PC-3 (cell line): ENCODE measurements around the gene ARHGAP8. TPM values are rescaled to one million over a fixed set of nuclear protein-coding genes. Genes with fewer than 3 reads are reported as not detected.

ENCODE experiments used
- ATAC-seq: fragments of 200-7000 bp; cut with Tn5 transposase; 2 replicates; pipeline ENCODE4 v1.9.1; 2020; ENCODE audit warnings: mild to moderate bottlenecking, moderate library complexity
- BruUV-seq: library from RNA; stranded (reverse); fragments of 400-500 nt; replicated peaks from 2 replicates; lab custom pipeline; 2021; lab: Mats Ljungman, UMichigan
- CTCF ChIA-PET: fragments of 300-600 bp; sonication (Branson Sonifier 250); formaldehyde crosslinking; loops from one replicate; lab custom pipeline; 2022; ENCODE audit warnings: antibody characterized with exemption; lab: Charles Lee
- POLR2A ChIA-PET: fragments of 300-600 bp; sonication (Branson Sonifier 250); formaldehyde crosslinking; loops from one replicate; lab custom pipeline; 2022; ENCODE audit warnings: antibody characterized with exemption; ENCODE audit not compliant: unreplicated experiment; lab: Charles Lee
- DNase-seq: peaks from one replicate; pipeline ENCODE4 v3.0.0-alpha.2; 2015
- H2AFZ ChIP-seq: fragments of 300-600 bp; sonication (generic); 2 replicates; pipeline ENCODE4 v1.6.0; 2016; ENCODE audit warnings: antibody characterized with exemption, low read length
- H3F3A ChIP-seq: fragments of 300-600 bp; sonication (generic); one replicate; pipeline ENCODE4 v1.6.0; 2017; ENCODE audit warnings: antibody characterized with exemption, low read length, control low read depth, mild to moderate bottlenecking; ENCODE audit not compliant: unreplicated experiment
- H3K27ac ChIP-seq: fragments of 300-600 bp; sonication (generic); 2 replicates; pipeline ENCODE4 v1.5.1; 2016; ENCODE audit warnings: mild to moderate bottlenecking, low read length
- H3K27me3 ChIP-seq: fragments of 300-600 bp; sonication (generic); 2 replicates; pipeline ENCODE4 v1.6.1; 2016; ENCODE audit warnings: low read length, mixed read lengths
- H3K36me3 ChIP-seq: fragments of 300-600 bp; sonication (generic); 2 replicates; pipeline ENCODE4 v1.6.1; 2016; ENCODE audit warnings: low read depth, mixed run types, low read length, mixed read lengths
- H3K4me1 ChIP-seq: fragments of 300-600 bp; sonication (generic); 2 replicates; pipeline ENCODE4 v1.5.1; 2016; ENCODE audit warnings: low read length; ENCODE audit not compliant: insufficient read depth
- H3K4me2 ChIP-seq: fragments of 300-600 bp; sonication (generic); 2 replicates; pipeline ENCODE4 v1.6.0; 2016; ENCODE audit warnings: low read length
- H3K4me3 ChIP-seq: fragments of 300-600 bp; sonication (generic); 2 replicates; pipeline ENCODE4 v1.5.1; 2016; ENCODE audit warnings: mild to moderate bottlenecking, low read length, mixed read lengths
- H3K79me2 ChIP-seq: fragments of 300-600 bp; sonication (generic); 2 replicates; pipeline ENCODE4 v1.6.1; 2017; ENCODE audit warnings: low read length, mixed read lengths
- H3K9ac ChIP-seq: fragments of 300-600 bp; sonication (generic); 2 replicates; pipeline ENCODE4 v1.6.0; 2016; ENCODE audit warnings: mild to moderate bottlenecking, low read length
- H3K9me2 ChIP-seq: fragments of 300-600 bp; sonication (generic); replicated peaks from 2 replicates; pipeline ENCODE4 v1.6.1; 2016; ENCODE audit warnings: mixed run types, low read length, mixed read lengths
- H3K9me3 ChIP-seq: fragments of 300-600 bp; sonication (generic); 2 replicates; pipeline ENCODE4 v1.6.1; 2016; ENCODE audit warnings: low read length, mixed read lengths
- H4K20me1 ChIP-seq: fragments of 300-600 bp; sonication (generic); 2 replicates; pipeline ENCODE4 v1.6.1; 2016; ENCODE audit warnings: low read length, mixed read lengths
- CTCF ChIP-seq: fragments of 300-600 bp; sonication (generic); conservative IDR thresholded peaks from 2 replicates; pipeline ENCODE4 v1.5.1; 2017; ENCODE audit warnings: antibody characterized with exemption, low read depth, mild to moderate bottlenecking, low read length
- EZH2 ChIP-seq: fragments of 300-600 bp; sonication (generic); IDR thresholded peaks from one replicate; pipeline ENCODE4 v1.6.1; 2017; ENCODE audit warnings: antibody characterized with exemption, mild to moderate bottlenecking, low read length; ENCODE audit not compliant: unreplicated experiment
- EZH2phosphoT487 ChIP-seq: fragments of 300-600 bp; sonication (generic); IDR thresholded peaks from 2 replicates; pipeline ENCODE4 v1.6.1; 2018; ENCODE audit warnings: mild to moderate bottlenecking, antibody characterized with exemption, low read length, borderline replicate concordance
- intact Hi-C: fragments of 100-400 bp; cut with micrococcal nuclease; formaldehyde crosslinking; loops from 2 replicates; pipeline ENCODE4 v1.9.0; 2023
- total RNA-seq: library from RNA; depleted of rRNA; stranded (reverse); fragments of >200 nt; gene quantifications from 2 replicates; pipeline ENCODE4 v1.2.3, GENCODE V29; 2014

The ARHGAP8 gene
- total RNA-seq, 1 experiment from 2014 or later: 30.9 TPM

DNA sequence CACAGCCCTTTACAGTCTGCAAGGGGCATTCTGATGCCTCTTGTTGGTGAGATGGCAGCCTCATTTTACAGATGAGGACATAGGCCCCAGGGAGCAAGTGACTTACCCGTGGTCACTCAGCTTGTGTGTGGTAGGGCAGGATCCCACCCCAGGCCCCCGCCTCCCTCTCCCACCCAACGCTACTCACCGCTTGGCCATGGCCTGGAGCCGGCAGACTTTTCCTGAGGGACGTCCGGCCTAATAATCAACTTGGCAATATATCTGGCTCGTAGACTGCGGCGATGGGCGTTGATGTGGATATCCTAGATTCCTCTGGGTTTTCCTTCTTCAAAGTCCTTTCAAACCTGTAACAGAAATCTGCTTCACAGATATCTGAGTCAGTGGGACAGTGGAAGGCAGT is 57.1 kb downstream of the ARHGAP8 start:
- intact Hi-C loops: no loop called here
- Histone ChIP-seq H3K4me2 (no peak overlapping the region), H3K9ac (no peak overlapping the region), H3K4me1 (no peaks in the 10 kb centered on the region), H3K27me3 (no peaks in the 10 kb centered on the region), H3K9me3 (no peaks in the 10 kb centered on the region), H3K36me3 (no peaks in the 10 kb centered on the region), H3K9me2 (no peaks in the 10 kb centered on the region), H4K20me1 (no peaks in the 10 kb centered on the region), H3K27ac (no peak overlapping the region), H3K79me2 (no peaks in the 10 kb centered on the region), H3K4me3 (no peak overlapping the region), H3F3A (no peaks in the 10 kb centered on the region), H2AFZ (no peak overlapping the region)
- ChIA-PET CTCF (no interaction called here), POLR2A (no interaction called here)
- DNase-seq (no peak), ATAC-seq (no peak)
- TF ChIP-seq CTCF (no peak), EZH2phosphoT487 (no peak), EZH2 (no peak)
- no TSS peak for BruUV-seq

DNA sequence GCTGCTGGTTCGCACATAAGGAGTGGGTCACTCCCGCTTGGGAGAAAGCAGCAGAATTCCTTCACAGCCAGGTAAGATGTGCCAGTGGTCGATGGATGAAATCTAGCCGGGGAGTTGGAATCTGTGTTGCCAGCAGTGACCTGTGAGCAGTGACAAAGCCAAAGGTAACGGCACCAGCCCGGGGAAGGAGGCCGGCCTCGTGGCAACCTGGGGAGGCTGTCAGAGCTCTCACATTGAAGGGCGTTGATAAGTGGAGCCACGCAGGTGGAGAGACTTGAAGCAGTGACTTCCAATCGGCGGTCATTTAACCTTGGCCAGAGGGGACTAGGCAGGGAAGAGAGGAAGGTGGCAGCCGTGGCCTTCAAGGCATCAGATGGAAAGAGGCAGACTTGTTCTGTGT is 58.8 kb downstream of the ARHGAP8 start:
- H3F3A ChIP-seq: no peaks in the 10 kb centered on the region
- CTCF ChIA-PET: no interaction called here

More for the DNA sequence above, 58.8 kb downstream of the ARHGAP8 start:
- intact Hi-C loops: no loop called here
- no peak for TF ChIP-seq CTCF
- TF ChIP-seq EZH2: no peak
- TF ChIP-seq EZH2phosphoT487: no peak
- Histone ChIP-seq H3K9me3 (no peaks in the 10 kb centered on the region), H2AFZ (no peak overlapping the region), H3K9me2 (no peaks in the 10 kb centered on the region), H3K9ac (no peak overlapping the region), H3K36me3 (no peaks in the 10 kb centered on the region), H3K79me2 (no peaks in the 10 kb centered on the region), H3K27me3 (no peaks in the 10 kb centered on the region), H4K20me1 (no peaks in the 10 kb centered on the region), H3K4me1 (no peaks in the 10 kb centered on the region), H3K4me3 (no peak overlapping the region), H3K4me2 (no peak overlapping the region), H3K27ac (no peak overlapping the region)
- BruUV-seq: no TSS peak
- no peak for ATAC-seq
- no peak for DNase-seq
- POLR2A ChIA-PET: no interaction called here
